GM18520 (cell line): ENCODE results near the gene LUC7L3.
"Not testable (repeated sequence)": the region's sequence is repeated elsewhere in the genome, so short reads cannot be mapped to it uniquely, and the experiment has no call there.

Experiments
- ATAC-seq: cut with Tn5 transposase; IDR thresholded peaks from one replicate; pipeline ENCODE4 v1.9.1; 2021; ENCODE audit not compliant: unreplicated experiment

Gene LUC7L3

GRCh38 chr17:50781167-50781566, 61.8 kb downstream of the LUC7L3 start:
- ATAC-seq, result no peak

- ATAC-seq, result no peak
These were observed 63.8 kb downstream of the LUC7L3 start for GRCh38 chr17:50783193-50783660.

GRCh38 chr17:50783905-50784304, 64.5 kb downstream of the LUC7L3 start:
- ATAC-seq, result no peak

- ATAC-seq, result no peak
These were observed 65.7 kb downstream of the LUC7L3 start for GRCh38 chr17:50785126-50785525.

GRCh38 chr17:50785946-50786570, 66.7 kb downstream of the LUC7L3 start:
- no peak for ATAC-seq

GRCh38 chr17:50787106-50787505, 67.7 kb downstream of the LUC7L3 start:
- no peak for ATAC-seq

GRCh38 chr17:50790618-50791017, 71.2 kb downstream of the LUC7L3 start:
- no peak for ATAC-seq

GRCh38 chr17:50792132-50792531, 72.7 kb downstream of the LUC7L3 start:
- ATAC-seq, result no peak

- no peak for ATAC-seq
These were observed 73.6 kb downstream of the LUC7L3 start for GRCh38 chr17:50793007-50793406.

GRCh38 chr17:50794361-50794760, 75.0 kb downstream of the LUC7L3 start:
- no peak for ATAC-seq

GRCh38 chr17:50797135-50797810, 77.9 kb downstream of the LUC7L3 start:
- ATAC-seq, result no peak

- ATAC-seq, result no peak
These were observed 79.3 kb downstream of the LUC7L3 start for GRCh38 chr17:50798424-50799288.

- ATAC-seq, result no peak
These were observed 80.2 kb downstream of the LUC7L3 start for GRCh38 chr17:50799582-50799981.

GRCh38 chr17:50800196-50800700, 80.8 kb downstream of the LUC7L3 start:
- ATAC-seq, result no peak

- ATAC-seq, result no peak
These were observed 83.5 kb downstream of the LUC7L3 start for GRCh38 chr17:50802609-50803571.

- ATAC-seq, result no peak
These were observed 84.3 kb downstream of the LUC7L3 start for GRCh38 chr17:50803676-50804075.

GRCh38 chr17:50804749-50805475, 85.5 kb downstream of the LUC7L3 start:
- ATAC-seq, result not testable (repeated sequence)

GRCh38 chr17:50805486-50805885, 86.1 kb downstream of the LUC7L3 start:
- ATAC-seq, result no peak
